Astrocyte of the cerebellum (primary cell): ENCODE data around the gene TEDC2.

ENCODE experiments used
- DNase-seq: peaks from one replicate; pipeline ENCODE4 v3.0.0-alpha.2; 2011; ENCODE audit warnings: low read depth
- H3K4me3 ChIP-seq: 2 replicates; pipeline ENCODE4 v1.5.1; 2011; ENCODE audit warnings: mild to moderate bottlenecking, low read depth, low read length, moderate library complexity
- CTCF ChIP-seq: IDR thresholded peaks from 2 replicates; pipeline ENCODE4 v1.5.1; 2012; ENCODE audit warnings: low read length, low read depth, moderate library complexity, mild to moderate bottlenecking; ENCODE audit errors: missing control alignments
- in situ Hi-C: cut with HindIII; loops from 2 replicates; pipeline ENCODE4 v1.10.0; 2017; ENCODE audit warnings: low sequenced_read_pairs

Gene TEDC2

GRCh38 chr16:2494616-2495015 is 34.7 kb downstream of the TEDC2 start:
- TF ChIP-seq CTCF, result no peak
- H3K4me3 ChIP-seq, result no peak overlapping the region
- no peak for DNase-seq
- in situ Hi-C loops, result no loop called here

GRCh38 chr16:2495041-2495440 is 35.1 kb downstream of the TEDC2 start:
- DNase-seq, result no peak
- no peak for TF ChIP-seq CTCF
- in situ Hi-C loops, result no loop called here
- H3K4me3 ChIP-seq, result no peak overlapping the region

DNA sequence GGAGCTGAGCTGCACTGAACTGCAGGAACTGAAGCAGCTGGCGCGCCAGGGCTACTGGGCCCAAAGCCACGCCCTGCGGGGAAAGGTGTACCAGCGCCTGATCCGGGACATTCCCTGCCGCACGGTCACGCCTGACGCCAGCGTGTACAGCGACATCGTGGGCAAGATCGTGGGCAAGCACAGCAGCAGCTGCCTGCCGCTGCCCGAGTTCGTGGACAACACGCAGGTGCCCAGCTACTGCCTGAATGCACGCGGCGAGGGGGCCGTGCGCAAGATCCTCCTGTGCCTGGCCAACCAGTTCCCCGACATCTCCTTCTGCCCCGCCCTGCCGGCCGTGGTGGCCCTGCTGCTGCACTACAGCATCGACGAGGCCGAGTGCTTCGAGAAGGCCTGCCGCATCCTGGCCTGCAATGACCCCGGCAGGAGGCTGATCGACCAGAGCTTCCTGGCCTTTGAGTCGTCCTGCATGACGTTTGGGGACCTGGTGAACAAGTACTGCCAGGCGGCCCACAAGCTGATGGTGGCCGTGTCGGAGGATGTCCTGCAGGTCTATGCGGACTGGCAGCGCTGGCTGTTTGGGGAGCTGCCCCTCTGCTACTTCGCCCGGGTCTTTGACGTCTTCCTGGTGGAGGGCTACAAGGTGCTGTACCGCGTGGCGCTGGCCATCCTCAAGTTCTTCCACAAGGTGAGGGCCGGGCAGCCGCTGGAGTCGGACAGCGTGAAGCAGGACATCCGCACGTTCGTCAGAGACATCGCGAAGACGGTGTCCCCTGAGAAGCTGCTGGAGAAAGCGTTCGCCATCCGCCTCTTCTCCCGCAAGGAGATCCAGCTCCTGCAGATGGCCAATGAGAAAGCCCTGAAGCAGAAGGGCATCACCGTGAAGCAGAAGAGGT is 36.6 kb downstream of the TEDC2 start:
- H3K4me3 ChIP-seq, result no peak overlapping the region
- DNase-seq, result no peak
- in situ Hi-C loops, result no loop called here
- no peak for TF ChIP-seq CTCF

- no peak for TF ChIP-seq CTCF
- in situ Hi-C loops, result no loop called here
- H3K4me3 ChIP-seq, result no peak overlapping the region
- DNase-seq, result no peak
Observed at GRCh38 chr16:2497116-2497630, 37.3 kb downstream of the TEDC2 start.

DNA sequence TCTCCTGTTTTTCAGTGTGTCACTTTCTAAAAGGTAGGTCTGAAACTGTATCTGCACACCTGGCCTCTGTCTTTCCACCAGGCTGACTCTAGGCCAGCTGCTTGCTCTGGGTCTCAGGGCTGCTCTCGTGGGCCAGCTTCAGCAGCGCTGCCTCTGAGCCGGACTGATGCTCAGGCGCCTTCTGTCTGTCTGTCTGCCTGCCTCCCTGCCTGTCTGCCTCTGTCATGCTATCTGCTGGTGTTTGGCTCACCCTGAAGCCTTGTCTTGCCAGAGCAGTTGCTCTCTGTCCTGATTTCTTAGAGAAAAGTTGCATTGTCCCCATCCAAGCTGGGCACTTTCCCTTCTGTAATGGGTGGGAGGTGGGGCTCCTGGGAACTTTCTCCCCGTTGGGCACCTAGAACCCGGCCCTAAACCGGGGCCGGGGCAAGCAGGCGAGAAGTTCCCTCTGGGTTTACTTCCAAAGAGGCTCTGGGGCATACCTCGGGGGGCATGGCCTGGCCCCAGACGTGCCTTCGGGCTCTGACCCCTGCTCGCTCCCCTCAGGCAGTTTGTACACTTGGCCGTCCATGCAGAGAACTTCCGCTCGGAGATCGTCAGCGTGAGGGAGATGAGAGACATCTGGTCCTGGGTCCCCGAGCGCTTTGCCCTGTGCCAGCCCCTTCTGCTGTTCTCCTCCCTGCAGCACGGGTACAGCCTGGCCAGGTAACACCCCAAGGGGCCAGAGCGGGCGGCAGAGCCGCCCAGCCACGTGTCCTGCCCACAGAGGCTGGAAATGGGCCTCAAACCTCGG is 38.0 kb downstream of the TEDC2 start:
- no peak for DNase-seq
- in situ Hi-C loops, result no loop called here
- TF ChIP-seq CTCF, result no peak
- H3K4me3 ChIP-seq, result no peak overlapping the region

- in situ Hi-C loops, result no loop called here
Observed at GRCh38 chr16:2498531-2499253, 38.8 kb downstream of the TEDC2 start.

More at GRCh38 chr16:2498531-2499253, 38.8 kb downstream of the TEDC2 start:
- H3K4me3 ChIP-seq, result no peak overlapping the region
- no peak for TF ChIP-seq CTCF
- no peak for DNase-seq
